HAP-1 (cell line): ENCODE data around the gene KRTAP10-5.
"Not testable (repeated sequence)": the region's sequence is repeated elsewhere in the genome, so short reads cannot be mapped to it uniquely, and the experiment has no call there.

Source experiments
- DNase-seq, 2 experiments: peaks; one replicate each; pipeline ENCODE4 v3.0.0-alpha.2; 2016 to 2020; ENCODE audit warnings: low spot score in 2 of 2
- H3K27me3 ChIP-seq: fragments of 250-450 bp; sonication (Bioruptor Pico); 2 replicates; pipeline ENCODE4 v1.5.1; 2020; ENCODE audit warnings: low read depth, mild to moderate bottlenecking, moderate library complexity
- H3K36me3 ChIP-seq: fragments of 250-450 bp; sonication (Bioruptor Pico); replicated peaks from 2 replicates; pipeline ENCODE4 v1.5.1; 2020; ENCODE audit warnings: mild to moderate bottlenecking
- H3K4me1 ChIP-seq: fragments of 250-450 bp; sonication (Bioruptor Pico); 2 replicates; pipeline ENCODE4 v1.5.1; 2020; ENCODE audit warnings: mild to moderate bottlenecking
- H3K4me3 ChIP-seq: fragments of 250-450 bp; sonication (Bioruptor Pico); 2 replicates; pipeline ENCODE4 v1.5.1; 2020; ENCODE audit warnings: mild to moderate bottlenecking, moderate library complexity
- H3K9me3 ChIP-seq: fragments of 250-450 bp; sonication (Bioruptor Pico); 2 replicates; pipeline ENCODE4 v1.5.1; 2020; ENCODE audit warnings: mild to moderate bottlenecking, moderate library complexity
- in situ Hi-C: fragments of 300-500 bp; cut with MboI; formaldehyde crosslinking; loops from 3 replicates; pipeline ENCODE4 v1.14.3; 2020; ENCODE audit warnings: low sequenced_read_pairs, inconsistent platforms, mixed read lengths

The KRTAP10-5 gene

GRCh38 chr21:44615911-44616590 lies 35.6 kb upstream of the KRTAP10-5 start:
- Histone ChIP-seq H3K36me3 (no peaks in the 10 kb centered on the region), H3K4me1 (no peaks in the 10 kb centered on the region), H3K4me3 (no peak overlapping the region), H3K27me3 (no peaks in the 10 kb centered on the region), H3K9me3 (no peaks in the 10 kb centered on the region)
- in situ Hi-C loops = no loop called here
- DNase-seq = no peak

GRCh38 chr21:44615466-44615865 lies 35.1 kb upstream of the KRTAP10-5 start:
- no peak for DNase-seq
- in situ Hi-C loops = no loop called here
- H3K27me3 ChIP-seq = no peaks in the 10 kb centered on the region
- H3K9me3 ChIP-seq = no peaks in the 10 kb centered on the region
- no peak overlapping the region for H3K4me3 ChIP-seq
- no peaks in the 10 kb centered on the region for H3K36me3 ChIP-seq
- no peaks in the 10 kb centered on the region for H3K4me1 ChIP-seq

- in situ Hi-C loops = no loop called here
- Histone ChIP-seq H3K4me3 (no peak overlapping the region), H3K9me3 (no peaks in the 10 kb centered on the region; the same call in 1 of the 2 replicates), H3K36me3 (no peaks in the 10 kb centered on the region), H3K27me3 (no peaks in the 10 kb centered on the region), H3K4me1 (no peaks in the 10 kb centered on the region)
- no peak for DNase-seq
Measured at GRCh38 chr21:44614961-44615391, 34.6 kb upstream of the KRTAP10-5 start.

- no peak for DNase-seq
- H3K36me3 ChIP-seq = no peaks in the 10 kb centered on the region
- no peaks in the 10 kb centered on the region; the same call in 1 of the 2 replicates for H3K9me3 ChIP-seq
- H3K4me1 ChIP-seq = no peaks in the 10 kb centered on the region
- no peak overlapping the region for H3K4me3 ChIP-seq
- no peaks in the 10 kb centered on the region for H3K27me3 ChIP-seq
- in situ Hi-C loops = no loop called here
Measured at GRCh38 chr21:44614161-44614631, 33.8 kb upstream of the KRTAP10-5 start.

GRCh38 chr21:44613386-44614155 lies 33.2 kb upstream of the KRTAP10-5 start:
- no peaks in the 10 kb centered on the region for H3K4me1 ChIP-seq
- in situ Hi-C loops = no loop called here
- H3K9me3 ChIP-seq = no peaks in the 10 kb centered on the region; the same call in 1 of the 2 replicates
- no peak for DNase-seq
- no peaks in the 10 kb centered on the region for H3K27me3 ChIP-seq
- no peak overlapping the region for H3K4me3 ChIP-seq
- H3K36me3 ChIP-seq = no peaks in the 10 kb centered on the region

GRCh38 chr21:44612669-44613229 lies 32.3 kb upstream of the KRTAP10-5 start:
- no peak for DNase-seq
- no peaks in the 10 kb centered on the region for H3K4me1 ChIP-seq
- H3K27me3 ChIP-seq = no peaks in the 10 kb centered on the region
- H3K36me3 ChIP-seq = no peaks in the 10 kb centered on the region
- no peaks in the 10 kb centered on the region; the same call in 1 of the 2 replicates for H3K9me3 ChIP-seq
- no peak overlapping the region for H3K4me3 ChIP-seq
- in situ Hi-C loops = no loop called here

GRCh38 chr21:44612029-44612486 lies 31.7 kb upstream of the KRTAP10-5 start, which contains the start of gene KRTAP10-8:
Gene KRTAP10-8, plus strand, starts transcription at chr21:44612079. Its CDS starts 22 bp downstream, at chr21:44612101.
- H3K4me1 ChIP-seq = no peaks in the 10 kb centered on the region
- H3K4me3 ChIP-seq = no peak within 1 kb of the TSS
- no peak for DNase-seq
- no peaks in the 10 kb centered on the region for H3K36me3 ChIP-seq
- in situ Hi-C loops = no loop called here
- H3K27me3 ChIP-seq = no peaks in the 10 kb centered on the region
- no peaks in the 10 kb centered on the region; the same call in 1 of the 2 replicates for H3K9me3 ChIP-seq

- H3K27me3 ChIP-seq = no peaks in the 10 kb centered on the region
Measured at GRCh38 chr21:44611551-44611950, 31.1 kb upstream of the KRTAP10-5 start.

GRCh38 chr21:44610157-44610843 lies 29.9 kb upstream of the KRTAP10-5 start:
- H3K4me3 ChIP-seq, H3K4me1 ChIP-seq, H3K27me3 ChIP-seq, H3K9me3 ChIP-seq, DNase-seq, in situ Hi-C loops, H3K36me3 ChIP-seq: not testable (repeated sequence)

More at GRCh38 chr21:44611551-44611950, 31.1 kb upstream of the KRTAP10-5 start:
- H3K4me3 ChIP-seq = no peak overlapping the region
- in situ Hi-C loops = no loop called here
- H3K4me1 ChIP-seq = no peaks in the 10 kb centered on the region
- no peaks in the 10 kb centered on the region for H3K36me3 ChIP-seq
- DNase-seq = no peak
- H3K9me3 ChIP-seq = no peaks in the 10 kb centered on the region; the same call in 1 of the 2 replicates

- Histone ChIP-seq H3K9me3 (no peaks in the 10 kb centered on the region; the same call in 1 of the 2 replicates), H3K27me3 (no peaks in the 10 kb centered on the region), H3K4me3 (no peak overlapping the region), H3K36me3 (no peaks in the 10 kb centered on the region), H3K4me1 (no peaks in the 10 kb centered on the region)
- DNase-seq = no peak
- in situ Hi-C loops = no loop called here
Measured at GRCh38 chr21:44609193-44609592, 28.8 kb upstream of the KRTAP10-5 start.

GRCh38 chr21:44606495-44606894 lies 26.1 kb upstream of the KRTAP10-5 start:
- Histone ChIP-seq H3K36me3 (no peaks in the 10 kb centered on the region), H3K27me3 (no peaks in the 10 kb centered on the region), H3K4me3 (no peak overlapping the region), H3K4me1 (no peaks in the 10 kb centered on the region), H3K9me3 (no peaks in the 10 kb centered on the region; the same call in 1 of the 2 replicates)
- DNase-seq = no peak
- in situ Hi-C loops = no loop called here

GRCh38 chr21:44603911-44604310 lies 23.5 kb upstream of the KRTAP10-5 start:
- in situ Hi-C loops = no loop called here
- H3K27me3 ChIP-seq = no peaks in the 10 kb centered on the region

GRCh38 chr21:44603109-44603875 lies 22.9 kb upstream of the KRTAP10-5 start:
- H3K27me3 ChIP-seq = no peaks in the 10 kb centered on the region
- no peaks in the 10 kb centered on the region for H3K4me1 ChIP-seq
- no peak for DNase-seq
- no peaks in the 10 kb centered on the region for H3K9me3 ChIP-seq
- in situ Hi-C loops = no loop called here
- H3K4me3 ChIP-seq = no peak overlapping the region
- H3K36me3 ChIP-seq = no peaks in the 10 kb centered on the region

More at GRCh38 chr21:44603911-44604310, 23.5 kb upstream of the KRTAP10-5 start:
- Histone ChIP-seq H3K4me1 (no peaks in the 10 kb centered on the region), H3K36me3 (no peaks in the 10 kb centered on the region), H3K4me3 (no peak overlapping the region), H3K9me3 (no peaks in the 10 kb centered on the region)
- DNase-seq = no peak
